Thyroid gland (tissue), 4 donors: ENCODE measurements around the gene MYLIP. TPM values are rescaled to one million over a fixed set of nuclear protein-coding genes. Genes with fewer than 3 reads are reported as not detected.

Experiments used
- DNase-seq, 2 donors: peaks; one replicate each; pipeline ENCODE4 v3.0.0-alpha.2; 2019
- H3K27ac ChIP-seq, 3 donors: fragments of 200-600 bp; sonication (generic); 1 replicate in 2 of 3; 2 replicates in 1 of 3; pipeline ENCODE4 v1.5.1; 2016 to 2019; ENCODE audit warnings: mild to moderate bottlenecking in 1 of 3, moderate library complexity in 1 of 3
- H3K27me3 ChIP-seq: fragments of 200-600 bp; sonication (generic); one replicate; pipeline ENCODE4 v1.5.1; 2019
- H3K36me3 ChIP-seq, 2 donors: fragments of 200-600 bp; sonication (generic); one replicate each; pipeline ENCODE4 v1.5.1; 2016 to 2019
- H3K4me1 ChIP-seq, 2 donors: fragments of 200-600 bp; sonication (generic); one replicate each; pipeline ENCODE4 v1.5.1; 2017 to 2019
- H3K4me3 ChIP-seq, 3 donors: fragments of 200-600 bp; sonication (generic); replicated peaks in 1 of 3; 1 replicate in 2 of 3; 2 replicates in 1 of 3; pipeline ENCODE4 v1.5.1; 2016; ENCODE audit warnings: mild to moderate bottlenecking in 1 of 3
- H3K9me3 ChIP-seq: fragments of 200-600 bp; sonication (generic); one replicate; pipeline ENCODE4 v1.5.1; 2017
- POLR2A ChIP-seq, 2 donors: fragments of 450-650 bp; IDR thresholded peaks; one replicate each; pipeline ENCODE4 v1.6.1; 2017; ENCODE audit warnings: antibody characterized with exemption in 2 of 2, mild to moderate bottlenecking in 2 of 2, moderate library complexity in 1 of 2
- WGBS, 2 donors: methylation state at CpG; one replicate each; pipeline ENCODE4 v1.1.5; 2017; 5-methylcytosine and 5-hydroxymethylcytosine counted together
- intact Hi-C: fragments of 100-400 bp; cut with DNase I; formaldehyde crosslinking; loops from one replicate; pipeline ENCODE4 v1.15.1; 2023
- microRNA-seq: library from miRNA; unstranded; fragments of <30 nt; microRNA quantifications from one replicate; pipeline ENCODE4, GENCODE V29; 2016
- small RNA-seq: library from RNA; depleted of rRNA; stranded (forward); fragments of <200 nt; gene quantifications from one replicate; pipeline ENCODE3, GENCODE V24; 2016
- total RNA-seq, 4 donors: library from RNA; depleted of rRNA; stranded (reverse); fragments of >200 nt; gene quantifications; one replicate each; pipeline ENCODE4 v1.2.3, GENCODE V29; 2016
- TF ChIP-seq, protein P1 (sequence below), 6 experiments: fragments of 200-600 bp in 3 of 6; fragments of 450-650 bp in 3 of 6; sonication (generic) in 3 of 6; IDR thresholded peaks; one replicate each; pipeline ENCODE4 v1.5.1; 2016 to 2019; ENCODE audit warnings: antibody characterized with exemption in 6 of 6, mild to moderate bottlenecking in 2 of 6, inconsistent platforms in 1 of 6, moderate library complexity in 1 of 6

Gene MYLIP
- total RNA-seq, 4 donors from 2014 or later, result 61.8 to 108 (median 92.0) TPM

DNA sequence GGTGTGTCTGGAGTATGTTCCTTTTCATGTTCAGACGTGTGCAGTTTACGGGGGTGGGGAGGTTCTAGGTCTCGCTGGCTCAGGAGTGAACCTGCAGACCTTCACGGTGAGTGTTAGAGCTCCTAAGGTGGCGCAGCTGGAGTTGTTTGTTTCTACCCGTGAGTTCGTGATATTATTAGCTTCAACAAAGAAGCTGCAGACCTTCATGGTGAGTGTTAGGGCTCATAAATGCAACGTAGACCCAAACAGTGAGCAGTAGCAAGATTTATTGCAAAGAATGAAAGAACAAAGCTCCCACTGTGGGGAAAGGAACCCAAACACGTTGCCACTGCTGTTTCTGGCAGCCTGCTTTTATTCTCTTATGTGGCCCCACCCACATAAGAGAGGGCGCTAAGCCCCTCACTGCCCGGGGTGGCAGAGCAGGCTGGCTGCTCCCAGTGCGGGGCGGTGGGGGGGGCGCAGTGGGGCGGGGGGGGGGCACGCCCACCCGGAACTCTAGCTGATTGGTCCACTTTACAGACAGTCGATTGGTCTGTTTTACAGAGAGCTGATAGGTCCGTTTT lies 68.2 kb downstream of the MYLIP start:
- Histone ChIP-seq H3K4me1 (peaks cover 3 to 4% of the 10 kb centered on the region in 2 donors), H3K27ac (no peak overlapping the region), H3K36me3 (no peaks in the 10 kb centered on the region), H3K9me3 (no peaks in the 10 kb centered on the region), H3K27me3 (no peaks in the 10 kb centered on the region), H3K4me3 (no peak overlapping the region)
- 92 to 93% methylated on average over 16 to 19 of the region's 19 CpGs for WGBS, 2 donors
- no peak for DNase-seq
- intact Hi-C loops, result no loop called here
- no peak for TF ChIP-seq POLR2A (IDR thresholded peaks at IDR 0.05)
- TF ChIP-seq, protein P1, sequence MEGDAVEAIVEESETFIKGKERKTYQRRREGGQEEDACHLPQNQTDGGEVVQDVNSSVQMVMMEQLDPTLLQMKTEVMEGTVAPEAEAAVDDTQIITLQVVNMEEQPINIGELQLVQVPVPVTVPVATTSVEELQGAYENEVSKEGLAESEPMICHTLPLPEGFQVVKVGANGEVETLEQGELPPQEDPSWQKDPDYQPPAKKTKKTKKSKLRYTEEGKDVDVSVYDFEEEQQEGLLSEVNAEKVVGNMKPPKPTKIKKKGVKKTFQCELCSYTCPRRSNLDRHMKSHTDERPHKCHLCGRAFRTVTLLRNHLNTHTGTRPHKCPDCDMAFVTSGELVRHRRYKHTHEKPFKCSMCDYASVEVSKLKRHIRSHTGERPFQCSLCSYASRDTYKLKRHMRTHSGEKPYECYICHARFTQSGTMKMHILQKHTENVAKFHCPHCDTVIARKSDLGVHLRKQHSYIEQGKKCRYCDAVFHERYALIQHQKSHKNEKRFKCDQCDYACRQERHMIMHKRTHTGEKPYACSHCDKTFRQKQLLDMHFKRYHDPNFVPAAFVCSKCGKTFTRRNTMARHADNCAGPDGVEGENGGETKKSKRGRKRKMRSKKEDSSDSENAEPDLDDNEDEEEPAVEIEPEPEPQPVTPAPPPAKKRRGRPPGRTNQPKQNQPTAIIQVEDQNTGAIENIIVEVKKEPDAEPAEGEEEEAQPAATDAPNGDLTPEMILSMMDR (IDR thresholded peaks at IDR 0.05), result no peak

Small RNAs within 50 kb of the gene (microRNA-seq; reads per million reads assigned to microRNA genes)
- gene MIR4639, result not detected

Small RNAs within 50 kb of the gene (small RNA-seq; reads per million reads assigned to genes)
- not detected for gene MIR4639

Other genes starting within 250 kb of the MYLIP start
- gene GMPR, start 109.5 kb downstream of the MYLIP start, total RNA-seq, result 10 to 100 TPM in 1 of 4 donors, 1 to 10 TPM in 3; 2.8 to 10.8 (median 3.3) TPM